ENCODE data around the gene SYTL2.

DNA sequence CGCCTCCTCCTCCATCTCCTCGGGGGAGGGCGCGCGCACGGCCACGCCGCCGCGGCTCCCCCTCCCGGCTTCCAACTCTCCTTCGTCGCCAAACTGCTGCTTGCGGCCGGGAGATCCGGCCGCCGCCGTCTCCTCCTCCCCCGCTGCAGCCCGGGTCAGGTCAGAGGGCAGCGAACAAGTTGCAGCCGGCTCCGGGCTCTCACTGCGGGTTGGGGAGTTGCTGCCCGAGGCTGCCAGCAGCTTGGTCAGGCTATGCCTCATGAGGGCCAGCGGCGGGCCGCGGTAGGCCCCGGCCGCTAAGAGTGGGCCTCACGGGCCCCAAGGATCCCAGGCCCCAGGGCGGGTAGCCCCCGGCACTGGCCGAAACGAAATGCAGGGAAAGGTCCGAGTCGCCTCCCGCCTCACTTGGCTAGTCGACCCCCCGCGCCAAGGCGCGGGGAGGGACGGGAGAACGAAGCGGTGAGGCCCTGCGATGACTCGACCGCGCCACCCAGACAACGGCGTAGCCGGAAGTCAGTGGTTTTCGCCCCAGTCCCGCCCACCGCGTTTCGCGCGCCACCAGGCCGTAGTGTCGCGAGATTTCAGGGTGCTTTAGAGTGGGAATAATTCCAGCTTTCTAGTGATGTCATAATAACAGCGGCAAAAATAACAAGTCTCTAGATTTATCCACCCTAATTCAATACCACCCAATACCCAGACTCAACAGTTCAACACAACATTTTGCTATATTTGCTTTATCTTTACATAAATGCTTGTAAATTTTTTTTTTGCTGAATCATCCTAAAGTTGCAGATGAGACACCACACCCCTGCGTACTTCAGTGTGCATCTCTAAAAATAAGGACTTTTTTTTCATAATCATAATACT is 146.1 kb downstream of the SYTL2 start, which contains the start of gene CREBZF:
- TF ChIP-seq CTCF (IDR thresholded peaks at IDR 0.05), result no peak
- peak; percentile 98 for TF ChIP-seq POLR2AphosphoS5 (IDR thresholded peaks at IDR 0.05; ENCODE audit: low read depth, low read length)
- TF ChIP-seq, protein P1, sequence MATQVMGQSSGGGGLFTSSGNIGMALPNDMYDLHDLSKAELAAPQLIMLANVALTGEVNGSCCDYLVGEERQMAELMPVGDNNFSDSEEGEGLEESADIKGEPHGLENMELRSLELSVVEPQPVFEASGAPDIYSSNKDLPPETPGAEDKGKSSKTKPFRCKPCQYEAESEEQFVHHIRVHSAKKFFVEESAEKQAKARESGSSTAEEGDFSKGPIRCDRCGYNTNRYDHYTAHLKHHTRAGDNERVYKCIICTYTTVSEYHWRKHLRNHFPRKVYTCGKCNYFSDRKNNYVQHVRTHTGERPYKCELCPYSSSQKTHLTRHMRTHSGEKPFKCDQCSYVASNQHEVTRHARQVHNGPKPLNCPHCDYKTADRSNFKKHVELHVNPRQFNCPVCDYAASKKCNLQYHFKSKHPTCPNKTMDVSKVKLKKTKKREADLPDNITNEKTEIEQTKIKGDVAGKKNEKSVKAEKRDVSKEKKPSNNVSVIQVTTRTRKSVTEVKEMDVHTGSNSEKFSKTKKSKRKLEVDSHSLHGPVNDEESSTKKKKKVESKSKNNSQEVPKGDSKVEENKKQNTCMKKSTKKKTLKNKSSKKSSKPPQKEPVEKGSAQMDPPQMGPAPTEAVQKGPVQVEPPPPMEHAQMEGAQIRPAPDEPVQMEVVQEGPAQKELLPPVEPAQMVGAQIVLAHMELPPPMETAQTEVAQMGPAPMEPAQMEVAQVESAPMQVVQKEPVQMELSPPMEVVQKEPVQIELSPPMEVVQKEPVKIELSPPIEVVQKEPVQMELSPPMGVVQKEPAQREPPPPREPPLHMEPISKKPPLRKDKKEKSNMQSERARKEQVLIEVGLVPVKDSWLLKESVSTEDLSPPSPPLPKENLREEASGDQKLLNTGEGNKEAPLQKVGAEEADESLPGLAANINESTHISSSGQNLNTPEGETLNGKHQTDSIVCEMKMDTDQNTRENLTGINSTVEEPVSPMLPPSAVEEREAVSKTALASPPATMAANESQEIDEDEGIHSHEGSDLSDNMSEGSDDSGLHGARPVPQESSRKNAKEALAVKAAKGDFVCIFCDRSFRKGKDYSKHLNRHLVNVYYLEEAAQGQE (IDR thresholded peaks at IDR 0.05; ENCODE audit: insufficient read depth in 1 of 2, low read depth in 2 of 2, low read length in 1 of 2), result no peak
- TF ChIP-seq SIN3A (IDR thresholded peaks at IDR 0.05; ENCODE audit: borderline replicate concordance, insufficient read depth, low read depth, low read length), result peak; percentile 98
- TF ChIP-seq TCF7L2 (IDR thresholded peaks at IDR 0.05; ENCODE audit: low read depth, low read length), result no peak; the same call in 1 of the 2 replicates

All from Panc1 (cell line).